Keratinocyte (primary cell): ENCODE data around the gene ESM1. TPM values are rescaled to one million over a fixed set of nuclear protein-coding genes. Genes with fewer than 3 reads are reported as not detected.

Source experiments
- DNase-seq: peaks from one replicate; pipeline ENCODE4 v3.0.0-alpha.2; 2011; ENCODE audit warnings: low read depth, missing footprints, low spot score
- FAIRE-seq: peaks from 2 replicates; lab custom pipeline; 2011; peaks lifted over from hg19 to GRCh38; lab: Jason Lieb, UNC
- H2AFZ ChIP-seq: 2 replicates; pipeline ENCODE4 v1.6.0; 2012; ENCODE audit warnings: low read length, control low read depth, inconsistent platforms; ENCODE audit not compliant: control insufficient read depth
- H3K27ac ChIP-seq: 2 replicates; pipeline ENCODE4 v1.5.1; 2011; ENCODE audit warnings: low read length; ENCODE audit not compliant: control insufficient read depth, insufficient read depth
- H3K27me3 ChIP-seq: 3 replicates; pipeline ENCODE4 v1.6.0; 2011; ENCODE audit warnings: low read length; ENCODE audit not compliant: control insufficient read depth, insufficient read depth; ENCODE audit errors: extremely low read depth
- H3K36me3 ChIP-seq, 2 experiments: 2 replicates in 1 of 2; 3 replicates in 1 of 2; pipeline ENCODE4 v1.5.1; 2011; ENCODE audit warnings: low read length in 2 of 2, mild to moderate bottlenecking in 1 of 2; ENCODE audit not compliant: control insufficient read depth in 2 of 2, insufficient read depth in 2 of 2; ENCODE audit errors: extremely low read depth in 1 of 2
- H3K4me1 ChIP-seq: 3 replicates; pipeline ENCODE4 v1.5.1; 2011; ENCODE audit warnings: low read length; ENCODE audit not compliant: control insufficient read depth, insufficient read depth; ENCODE audit errors: extremely low read depth
- H3K4me2 ChIP-seq: 3 replicates; pipeline ENCODE4 v1.6.0; 2011; ENCODE audit warnings: low read depth, low read length; ENCODE audit not compliant: control insufficient read depth, insufficient read depth; ENCODE audit errors: extremely low read depth
- H3K4me3 ChIP-seq, 3 experiments: fragments of 200-600 bp in 1 of 3; sonication (generic) in 1 of 3; 2 replicates in 2 of 3; 3 replicates in 1 of 3; pipeline ENCODE4 v1.5.1; 2011 to 2016; ENCODE audit warnings: low read length in 3 of 3, mild to moderate bottlenecking in 3 of 3, control low read depth in 2 of 3, inconsistent platforms in 1 of 3, low read depth in 1 of 3, mixed read lengths in 1 of 3, mixed run types in 1 of 3, moderate library complexity in 1 of 3; ENCODE audit not compliant: control insufficient read depth in 2 of 3, insufficient read depth in 2 of 3; ENCODE audit errors: extremely low read depth in 1 of 3
- H3K79me2 ChIP-seq: 2 replicates; pipeline ENCODE4 v1.6.0; 2012; ENCODE audit warnings: low read length; ENCODE audit not compliant: control insufficient read depth, insufficient read depth
- H3K9ac ChIP-seq: 3 replicates; pipeline ENCODE4 v1.6.0; 2011; ENCODE audit warnings: low read length; ENCODE audit not compliant: control insufficient read depth, insufficient read depth; ENCODE audit errors: extremely low read depth
- H3K9me1 ChIP-seq: 3 replicates; pipeline ENCODE4 v1.6.0; 2011; ENCODE audit warnings: low read length; ENCODE audit not compliant: control insufficient read depth, insufficient read depth; ENCODE audit errors: extremely low read depth
- H3K9me3 ChIP-seq: 2 replicates; pipeline ENCODE4 v1.5.1; 2012; ENCODE audit warnings: low read depth, low read length; ENCODE audit not compliant: control insufficient read depth
- H4K20me1 ChIP-seq: 3 replicates; pipeline ENCODE4 v1.6.0; 2011; ENCODE audit warnings: low read length; ENCODE audit not compliant: control insufficient read depth, insufficient read depth; ENCODE audit errors: extremely low read depth
- CTCF ChIP-seq, 3 experiments: IDR thresholded peaks in 1 of 3; conservative IDR thresholded peaks in 1 of 3; optimal IDR thresholded peaks in 1 of 3; 2 replicates in 2 of 3; 3 replicates in 1 of 3; pipeline versions ENCODE3 to v1.5.1; 2011; ENCODE audit warnings: low read length in 3 of 3, mild to moderate bottlenecking in 3 of 3, moderate library complexity in 2 of 3, control low read depth in 1 of 3, inconsistent platforms in 1 of 3; ENCODE audit not compliant: insufficient read depth in 2 of 3; ENCODE audit errors: extremely low read depth in 1 of 3
- EZH2 ChIP-seq: IDR thresholded peaks from one replicate; pipeline ENCODE4 v1.6.1; 2012; ENCODE audit warnings: inconsistent platforms, mild to moderate bottlenecking, low read length, moderate library complexity
- dilution Hi-C: fragments of 300-500 bp; cut with MboI; formaldehyde crosslinking; loops from one replicate; pipeline ENCODE4 v1.7.0; 2020; ENCODE audit warnings: low sequenced_read_pairs; ENCODE audit not compliant: extremely low pct_ligation_motif_present
- polyA plus RNA-seq, 5 experiments: library from polyadenylated mRNA; depleted of rRNA in 3 of 5; stranded (reverse) in 3 of 5; stranded (forward) in 1 of 5; unstranded in 1 of 5; fragments of >200 nt; gene quantifications; 1 replicate in 1 of 5; 2 replicates in 3 of 5; 3 replicates in 1 of 5; pipeline versions ENCODE4 v1.2.1 to v1.2.3, GENCODE V29; 2011 to 2012; ENCODE audit warnings: missing spikeins in 2 of 5, low read depth in 1 of 5, low replicate concordance in 1 of 5

Gene ESM1
- polyA plus RNA-seq, 1 donor (not counting 4 experiments of a cell fraction or from before 2014, with no cell fraction given), result 0.07 TPM

GRCh38 chr5:54988817-54989216 lies 3.4 kb upstream of the ESM1 start:
- H3K27ac ChIP-seq, result no peak overlapping the region
- H3K36me3 ChIP-seq, result no peaks in the 10 kb centered on the region
- dilution Hi-C loops, result no loop called here
- H3K79me2 ChIP-seq, result no peaks in the 10 kb centered on the region
- TF ChIP-seq CTCF (optimal IDR thresholded peaks at IDR 0.05 in 1 of 3, IDR thresholded peaks at IDR 0.05 in 1 of 3, conservative IDR thresholded peaks at IDR 0.05 in 1 of 3; ENCODE audit: extremely low read depth in 1 of 3, insufficient read depth in 2 of 3, low read length in 3 of 3), result no peak
- no peak for TF ChIP-seq EZH2
- FAIRE-seq, result no peak
- no peak overlapping the region for H3K4me2 ChIP-seq
- DNase-seq, result no peak
- H3K9me1 ChIP-seq, result no peaks in the 10 kb centered on the region
- no peaks in the 10 kb centered on the region for H3K27me3 ChIP-seq
- no peak overlapping the region for H3K4me3 ChIP-seq
- no peak overlapping the region for H2AFZ ChIP-seq
- no peak overlapping the region for H3K9ac ChIP-seq
- H3K9me3 ChIP-seq, result no peaks in the 10 kb centered on the region
- H3K4me1 ChIP-seq, result peaks cover 31% of the 10 kb centered on the region
- no peaks in the 10 kb centered on the region for H4K20me1 ChIP-seq

GRCh38 chr5:54988218-54988617 lies 2.8 kb upstream of the ESM1 start:
- no peaks in the 10 kb centered on the region for H3K36me3 ChIP-seq
- H3K4me1 ChIP-seq, result peaks cover 31% of the 10 kb centered on the region
- no peaks in the 10 kb centered on the region for H4K20me1 ChIP-seq
- no peak overlapping the region for H3K4me2 ChIP-seq
- TF ChIP-seq EZH2 (no peak), CTCF (optimal IDR thresholded peaks at IDR 0.05 in 1 of 3, IDR thresholded peaks at IDR 0.05 in 1 of 3, conservative IDR thresholded peaks at IDR 0.05 in 1 of 3; ENCODE audit: extremely low read depth in 1 of 3, insufficient read depth in 2 of 3, low read length in 3 of 3) (no peak)
- DNase-seq (no peak), FAIRE-seq (no peak)
- no peaks in the 10 kb centered on the region for H3K9me3 ChIP-seq
- no peak overlapping the region for H3K27ac ChIP-seq
- H2AFZ ChIP-seq, result no peak overlapping the region
- no peak overlapping the region for H3K4me3 ChIP-seq
- no peaks in the 10 kb centered on the region for H3K27me3 ChIP-seq
- no peaks in the 10 kb centered on the region for H3K9me1 ChIP-seq
- dilution Hi-C loops, result no loop called here
- H3K9ac ChIP-seq, result no peak overlapping the region
- H3K79me2 ChIP-seq, result no peaks in the 10 kb centered on the region
